Measurements from ENCODE around the gene DXO. TPM values are rescaled to one million over a fixed set of nuclear protein-coding genes. Genes with fewer than 3 reads are reported as not detected.

Gene DXO
- total RNA-seq, 4 donors from 2014 or later, result 16.2 to 46.1 (median 34.3) TPM

DNA sequence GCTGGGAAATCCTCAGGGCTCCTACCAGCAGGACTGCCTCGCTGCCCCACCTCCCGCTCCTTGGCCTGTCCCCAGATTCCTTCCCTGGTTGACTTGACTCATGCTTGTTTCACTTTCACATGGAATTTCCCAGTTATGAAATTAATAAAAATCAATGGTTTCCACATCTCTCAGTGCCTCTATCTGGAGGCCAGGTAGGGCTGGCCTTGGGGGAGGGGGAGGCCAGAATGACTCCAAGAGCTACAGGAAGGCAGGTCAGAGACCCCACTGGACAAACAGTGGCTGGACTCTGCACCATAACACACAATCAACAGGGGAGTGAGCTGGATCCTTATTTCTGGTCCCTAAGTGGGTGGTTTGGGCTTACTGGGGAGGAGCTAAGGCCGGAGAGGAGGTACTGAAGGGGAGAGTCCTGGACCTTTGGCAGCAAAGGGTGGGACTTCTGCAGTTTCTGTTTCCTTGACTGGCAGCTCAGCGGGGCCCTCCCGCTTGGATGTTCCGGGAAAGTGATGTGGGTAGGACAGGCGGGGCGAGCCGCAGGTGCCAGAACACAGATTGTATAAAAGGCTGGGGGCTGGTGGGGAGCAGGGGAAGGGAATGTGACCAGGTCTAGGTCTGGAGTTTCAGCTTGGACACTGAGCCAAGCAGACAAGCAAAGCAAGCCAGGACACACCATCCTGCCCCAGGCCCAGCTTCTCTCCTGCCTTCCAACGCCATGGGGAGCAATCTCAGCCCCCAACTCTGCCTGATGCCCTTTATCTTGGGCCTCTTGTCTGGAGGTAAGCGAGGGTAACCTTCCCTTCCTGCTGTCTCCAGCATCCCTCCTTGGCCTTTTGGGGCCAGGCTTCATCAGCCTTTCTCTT is 26.2 kb downstream of the DXO start, which contains the start of gene CFB:
CFB (plus strand) TSS at position 589 of the 863 bp plus-strand sequence; CDS start at position 716, 127 bp downstream.
- WGBS, 2 donors, result 18 to 50% methylated on average over 11 of the region's 11 CpGs

DNA sequence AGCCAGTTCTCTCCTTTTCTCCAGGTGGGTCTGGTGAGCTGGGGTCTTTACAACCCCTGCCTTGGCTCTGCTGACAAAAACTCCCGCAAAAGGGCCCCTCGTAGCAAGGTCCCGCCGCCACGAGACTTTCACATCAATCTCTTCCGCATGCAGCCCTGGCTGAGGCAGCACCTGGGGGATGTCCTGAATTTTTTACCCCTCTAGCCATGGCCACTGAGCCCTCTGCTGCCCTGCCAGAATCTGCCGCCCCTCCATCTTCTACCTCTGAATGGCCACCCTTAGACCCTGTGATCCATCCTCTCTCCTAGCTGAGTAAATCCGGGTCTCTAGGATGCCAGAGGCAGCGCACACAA is 26.8 kb downstream of the DXO start:
- peak overlapping the region; percentile 56 to 89 (median 86) for H3K27ac ChIP-seq
- H3K4me1 ChIP-seq, result peaks cover 0 to 28% (median 12%) of the 10 kb centered on the region in 4 donors
- WGBS, 2 donors, result 76 to 82% methylated on average over 9 of the region's 9 CpGs
- H3K9me3 ChIP-seq, result no peaks in the 10 kb centered on the region
- peak overlapping the region in 2 of 4 donors; percentile 22 to 36 for H3K4me3 ChIP-seq
- DNase-seq (ENCODE audit: low spot score in 2 of 2), result no peak
- no peaks in the 10 kb centered on the region for H3K27me3 ChIP-seq
- H3K36me3 ChIP-seq, result no peaks in the 10 kb centered on the region
- no peak for TF ChIP-seq POLR2A (IDR thresholded peaks at IDR 0.05)
- no peak for TF ChIP-seq CTCF (IDR thresholded peaks at IDR 0.05)

More for the DNA sequence above, 26.2 kb downstream of the DXO start, which contains the start of gene CFB:
- DNase-seq (ENCODE audit: low spot score in 2 of 2), result peak; percentile 75 to 82
- Histone ChIP-seq H3K36me3 (peaks cover 0 to 1% (median 0%) of the 10 kb centered on the region in 3 donors), H3K4me1 (peaks cover 0 to 33% (median 12%) of the 10 kb centered on the region in 4 donors), H3K4me3 (peak within 1 kb of the TSS in 3 of 4 donors; percentile 14 to 36 (median 22)), H3K27ac (peak within 1 kb of the TSS; percentile 56 to 89 (median 86)), H3K9me3 (no peaks in the 10 kb centered on the region), H3K27me3 (no peaks in the 10 kb centered on the region)
- TF ChIP-seq POLR2A (IDR thresholded peaks at IDR 0.05) (no peak), EP300 (IDR thresholded peaks at IDR 0.05) (peak in 1 of 2 donors; percentile 69)

DNA sequence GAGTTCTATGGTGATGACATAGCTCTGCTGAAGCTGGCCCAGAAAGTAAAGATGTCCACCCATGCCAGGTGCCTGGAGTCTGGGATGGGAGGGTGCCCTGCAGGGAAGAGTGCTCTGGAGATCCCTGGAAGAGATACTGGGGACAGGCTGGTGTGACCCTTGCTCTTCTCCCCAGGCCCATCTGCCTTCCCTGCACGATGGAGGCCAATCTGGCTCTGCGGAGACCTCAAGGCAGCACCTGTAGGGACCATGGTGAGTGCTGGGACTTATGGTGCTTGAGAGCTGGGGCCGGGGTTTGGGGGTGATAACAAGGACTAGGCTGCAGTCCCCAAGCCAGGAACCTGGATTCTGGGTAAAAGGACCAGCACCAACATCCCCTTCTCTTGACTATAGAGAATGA is 28.2 kb downstream of the DXO start:
- WGBS, 2 donors, result 84% methylated on average over 3 of the region's 3 CpGs; no CpG with 5 or more reads in 1 of the 2 donors
- TF ChIP-seq EP300 (IDR thresholded peaks at IDR 0.05) (no peak), POLR2A (IDR thresholded peaks at IDR 0.05) (no peak), CTCF (IDR thresholded peaks at IDR 0.05) (no peak)
- no peak overlapping the region for H3K4me3 ChIP-seq
- H3K4me1 ChIP-seq, result peaks cover 0 to 28% (median 12%) of the 10 kb centered on the region in 4 donors
- H3K36me3 ChIP-seq, result no peaks in the 10 kb centered on the region
- no peaks in the 10 kb centered on the region for H3K27me3 ChIP-seq
- no peaks in the 10 kb centered on the region for H3K9me3 ChIP-seq
- no peak for DNase-seq (ENCODE audit: low spot score in 2 of 2)
- H3K27ac ChIP-seq, result no peak overlapping the region

- H3K9me3 ChIP-seq, result no peaks in the 10 kb centered on the region
- no peak overlapping the region for H3K4me3 ChIP-seq
- DNase-seq (ENCODE audit: low spot score in 2 of 2), result no peak
- no peak for TF ChIP-seq POLR2A (IDR thresholded peaks at IDR 0.05)
- TF ChIP-seq EP300 (IDR thresholded peaks at IDR 0.05), result no peak
- no peak for TF ChIP-seq CTCF (IDR thresholded peaks at IDR 0.05)
- H3K36me3 ChIP-seq, result no peaks in the 10 kb centered on the region
- H3K4me1 ChIP-seq, result peaks cover 0 to 7% (median 6%) of the 10 kb centered on the region in 4 donors
- no peak overlapping the region for H3K27ac ChIP-seq
- H3K27me3 ChIP-seq, result no peaks in the 10 kb centered on the region
- 15 to 16% methylated on average over 6 of the region's 6 CpGs for WGBS, 2 donors
Observed at GRCh38 chr6:31940256-31940664, 31.7 kb downstream of the DXO start.

- H3K9me3 ChIP-seq, result no peaks in the 10 kb centered on the region
- no peak overlapping the region for H3K27ac ChIP-seq
- no peak for DNase-seq (ENCODE audit: low spot score in 2 of 2)
- H3K4me3 ChIP-seq, result no peak overlapping the region
- H3K27me3 ChIP-seq, result no peaks in the 10 kb centered on the region
- TF ChIP-seq POLR2A (IDR thresholded peaks at IDR 0.05) (no peak), CTCF (IDR thresholded peaks at IDR 0.05) (no peak), EP300 (IDR thresholded peaks at IDR 0.05) (no peak)
- H3K4me1 ChIP-seq, result no peaks in the 10 kb centered on the region
- no peaks in the 10 kb centered on the region for H3K36me3 ChIP-seq
- 74 to 82% methylated on average over 9 of the region's 9 CpGs for WGBS, 2 donors
Observed at GRCh38 chr6:31935823-31936222, 36.1 kb downstream of the DXO start.

All from tibial nerve (tissue), 4 donors.